ENCODE data around the gene AVEN. TPM values are rescaled to one million over a fixed set of nuclear protein-coding genes. Genes with fewer than 3 reads are reported as not detected.

Gene AVEN, protein sequence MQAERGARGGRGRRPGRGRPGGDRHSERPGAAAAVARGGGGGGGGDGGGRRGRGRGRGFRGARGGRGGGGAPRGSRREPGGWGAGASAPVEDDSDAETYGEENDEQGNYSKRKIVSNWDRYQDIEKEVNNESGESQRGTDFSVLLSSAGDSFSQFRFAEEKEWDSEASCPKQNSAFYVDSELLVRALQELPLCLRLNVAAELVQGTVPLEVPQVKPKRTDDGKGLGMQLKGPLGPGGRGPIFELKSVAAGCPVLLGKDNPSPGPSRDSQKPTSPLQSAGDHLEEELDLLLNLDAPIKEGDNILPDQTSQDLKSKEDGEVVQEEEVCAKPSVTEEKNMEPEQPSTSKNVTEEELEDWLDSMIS
- 16.2 TPM for total RNA-seq

DNA sequence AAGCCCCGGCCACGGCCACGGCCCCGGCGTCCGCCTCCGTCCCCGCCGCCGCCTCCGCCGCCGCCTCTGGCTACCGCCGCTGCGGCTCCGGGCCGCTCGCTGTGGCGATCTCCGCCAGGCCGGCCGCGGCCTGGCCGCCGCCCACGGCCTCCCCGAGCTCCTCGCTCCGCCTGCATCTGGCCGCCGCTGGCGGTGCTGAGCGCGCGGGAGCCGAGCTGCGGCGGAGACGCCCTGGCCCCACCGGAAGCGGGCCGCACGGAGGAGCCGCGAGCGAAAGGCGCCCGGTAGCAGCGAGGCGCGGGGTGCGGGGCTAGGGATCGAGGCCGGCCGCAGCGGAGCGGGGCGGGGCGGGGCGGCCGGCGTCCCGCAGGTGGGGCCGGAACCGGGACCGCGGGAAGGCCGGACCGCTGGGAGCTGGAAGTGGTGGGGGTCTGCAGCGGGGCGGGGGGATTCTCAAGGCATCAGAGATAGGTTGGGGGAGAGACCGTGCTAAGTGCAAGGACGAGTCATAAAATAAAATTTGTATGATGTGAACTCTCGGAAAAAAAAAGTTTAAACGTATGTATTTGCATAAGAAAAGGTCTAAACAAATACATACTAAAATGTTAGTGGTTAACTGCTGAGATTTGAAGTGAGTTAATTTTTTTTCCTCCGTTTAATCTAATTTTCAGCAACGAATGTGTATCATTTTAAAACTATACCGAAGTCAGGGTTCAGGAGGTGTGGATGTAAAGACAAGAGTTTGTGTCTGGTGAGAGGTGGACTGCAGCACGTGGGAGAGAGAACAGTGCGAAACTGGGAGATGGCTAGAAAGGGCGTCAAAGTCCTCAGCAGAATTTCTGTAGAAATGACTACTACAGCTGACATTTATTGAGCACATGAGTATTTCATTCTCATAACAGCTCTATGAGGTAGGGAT, at the start of gene AVEN:
TSS of gene AVEN (minus strand) at position 334 of the 919 bp plus-strand sequence. CDS start at position 176, 158 bp downstream.
- Histone ChIP-seq H3K9me3 (ENCODE audit: control insufficient read depth in 3 of 3, low read length in 3 of 3) (no peaks in the 10 kb centered on the region), H3K27ac (ENCODE audit: low read depth, low read length) (peak within 1 kb of the TSS; percentile 82), H3K36me3 (ENCODE audit: control insufficient read depth in 3 of 3, insufficient read depth in 3 of 3, low read length in 3 of 3) (no peaks in the 10 kb centered on the region), H3K4me3 (ENCODE audit: low read length in 3 of 3) (peak within 1 kb of the TSS; percentile 78 to 97 (median 95)), H3K4me1 (ENCODE audit: control insufficient read depth in 3 of 3, insufficient read depth in 3 of 3, low read length in 3 of 3) (peaks cover 5 to 10% (median 7%) of the 10 kb centered on the region in 3 donors), H3K27me3 (ENCODE audit: control insufficient read depth in 3 of 3, insufficient read depth in 3 of 3, low read length in 3 of 3) (no peaks in the 10 kb centered on the region), H3K9ac (ENCODE audit: low read depth in 1 of 3, low read length in 3 of 3) (peak within 1 kb of the TSS; percentile 88 to 97 (median 95))

DNA sequence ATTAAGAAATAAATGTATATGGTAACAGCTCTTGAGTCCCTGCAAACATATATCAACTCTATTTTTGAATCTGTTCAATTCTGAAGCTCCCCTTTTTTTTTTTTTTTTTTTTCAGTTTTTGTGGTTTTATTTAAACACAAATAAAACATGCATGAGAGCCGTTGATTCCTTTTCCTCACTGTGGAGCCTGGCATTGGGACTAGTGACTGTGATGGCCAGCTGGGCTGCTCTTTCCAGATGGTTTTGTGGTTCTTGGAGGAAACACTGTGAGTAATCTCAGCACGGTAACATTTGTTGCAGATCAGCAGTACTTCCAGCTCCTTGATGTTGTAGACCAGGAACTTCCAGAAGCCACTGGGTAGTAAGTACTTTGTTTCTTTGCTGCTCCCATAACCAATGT, 46.7 kb upstream of the AVEN start:
- Histone ChIP-seq H3K27ac (ENCODE audit: low read depth, low read length) (no peak overlapping the region), H3K9ac (ENCODE audit: low read depth in 1 of 3, low read length in 3 of 3) (no peak overlapping the region), H3K9me3 (ENCODE audit: control insufficient read depth in 3 of 3, low read length in 3 of 3) (no peaks in the 10 kb centered on the region), H3K36me3 (ENCODE audit: control insufficient read depth in 3 of 3, insufficient read depth in 3 of 3, low read length in 3 of 3) (peaks cover 4 to 36% (median 27%) of the 10 kb centered on the region in 3 donors), H3K27me3 (ENCODE audit: control insufficient read depth in 3 of 3, insufficient read depth in 3 of 3, low read length in 3 of 3) (no peaks in the 10 kb centered on the region), H3K4me1 (ENCODE audit: control insufficient read depth in 3 of 3, insufficient read depth in 3 of 3, low read length in 3 of 3) (peaks cover 0 to 4% (median 0%) of the 10 kb centered on the region in 3 donors), H3K4me3 (ENCODE audit: low read length in 3 of 3) (no peak overlapping the region)

DNA sequence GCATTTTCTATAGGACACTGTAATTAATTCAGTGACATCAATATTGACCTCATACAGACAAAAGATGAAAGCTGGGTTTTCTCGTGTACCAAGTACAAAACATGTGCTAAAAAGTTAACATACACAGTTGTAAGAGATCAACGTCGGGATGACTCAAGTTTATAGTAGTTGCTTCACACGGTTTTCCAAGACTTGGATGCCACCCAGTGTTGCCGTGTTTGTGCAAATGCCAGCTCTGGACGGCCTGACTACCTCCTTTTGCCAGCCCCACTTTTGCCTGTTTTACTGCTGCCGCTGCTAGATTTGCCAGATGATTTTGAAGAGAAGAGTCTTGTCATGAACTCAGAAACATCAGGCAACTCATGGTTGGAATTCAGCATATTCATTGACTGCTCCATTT, 45.1 kb upstream of the AVEN start:
- H3K27ac ChIP-seq (ENCODE audit: low read depth, low read length) = no peak overlapping the region
- H3K36me3 ChIP-seq (ENCODE audit: control insufficient read depth in 3 of 3, insufficient read depth in 3 of 3, low read length in 3 of 3) = peaks cover 4 to 32% (median 21%) of the 10 kb centered on the region in 3 donors

DNA sequence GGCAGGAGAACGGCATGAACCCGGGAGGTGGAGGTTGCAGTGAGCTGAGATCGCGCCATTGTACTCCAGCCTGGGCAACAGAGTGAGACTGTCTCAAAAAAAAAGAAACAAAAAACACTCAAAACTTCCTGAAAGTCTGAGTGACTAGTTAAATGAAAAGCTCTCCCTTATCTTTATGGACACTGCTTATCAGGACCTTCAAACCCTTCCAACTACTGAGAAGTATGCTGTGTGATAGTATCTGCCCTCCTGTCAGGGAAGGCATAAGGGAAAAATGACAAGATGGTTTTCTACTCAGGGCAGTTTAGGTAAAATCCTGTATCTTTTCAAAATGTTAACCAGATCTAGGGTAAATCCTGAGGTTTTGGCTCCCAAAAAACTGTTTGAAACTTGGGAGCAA, 40.9 kb upstream of the AVEN start:
- Histone ChIP-seq H3K4me3 (ENCODE audit: low read length in 3 of 3) (no peak overlapping the region), H3K9me3 (ENCODE audit: control insufficient read depth in 3 of 3, low read length in 3 of 3) (no peaks in the 10 kb centered on the region), H3K27ac (ENCODE audit: low read depth, low read length) (no peak overlapping the region), H3K27me3 (ENCODE audit: control insufficient read depth in 3 of 3, insufficient read depth in 3 of 3, low read length in 3 of 3) (no peaks in the 10 kb centered on the region), H3K4me1 (ENCODE audit: control insufficient read depth in 3 of 3, insufficient read depth in 3 of 3, low read length in 3 of 3) (peaks cover 0 to 4% (median 0%) of the 10 kb centered on the region in 3 donors), H3K9ac (ENCODE audit: low read depth in 1 of 3, low read length in 3 of 3) (no peak overlapping the region), H3K36me3 (ENCODE audit: control insufficient read depth in 3 of 3, insufficient read depth in 3 of 3, low read length in 3 of 3) (peaks cover 0 to 14% (median 7%) of the 10 kb centered on the region in 3 donors)

More for the DNA sequence above, 45.1 kb upstream of the AVEN start:
- Histone ChIP-seq H3K4me3 (ENCODE audit: low read length in 3 of 3) (no peak overlapping the region), H3K9ac (ENCODE audit: low read depth in 1 of 3, low read length in 3 of 3) (no peak overlapping the region), H3K27me3 (ENCODE audit: control insufficient read depth in 3 of 3, insufficient read depth in 3 of 3, low read length in 3 of 3) (no peaks in the 10 kb centered on the region), H3K4me1 (ENCODE audit: control insufficient read depth in 3 of 3, insufficient read depth in 3 of 3, low read length in 3 of 3) (peaks cover 0 to 4% (median 0%) of the 10 kb centered on the region in 3 donors), H3K9me3 (ENCODE audit: control insufficient read depth in 3 of 3, low read length in 3 of 3) (no peaks in the 10 kb centered on the region)

DNA sequence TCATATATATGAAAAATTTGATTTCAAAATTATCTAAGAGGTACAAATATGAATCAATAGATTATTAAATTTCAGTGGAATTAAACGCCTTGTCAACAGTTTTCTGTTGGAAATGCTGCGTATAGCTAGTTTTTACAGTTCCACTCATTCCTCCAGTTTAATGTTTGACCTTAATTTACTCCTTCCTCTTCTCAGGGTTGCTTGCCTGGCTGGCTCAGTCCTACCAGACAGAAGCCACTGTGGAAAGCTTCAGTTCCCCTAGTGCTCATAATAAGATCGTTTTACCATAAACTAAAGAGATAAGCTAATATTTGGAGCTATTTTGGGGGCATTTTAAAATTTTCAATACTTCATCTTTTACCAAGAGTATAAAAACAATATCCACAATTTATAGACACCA, 39.9 kb upstream of the AVEN start:
- Histone ChIP-seq H3K36me3 (ENCODE audit: control insufficient read depth in 3 of 3, insufficient read depth in 3 of 3, low read length in 3 of 3) (peaks cover 0 to 8% (median under 1%) of the 10 kb centered on the region in 3 donors), H3K4me3 (ENCODE audit: low read length in 3 of 3) (no peak overlapping the region), H3K27me3 (ENCODE audit: control insufficient read depth in 3 of 3, insufficient read depth in 3 of 3, low read length in 3 of 3) (no peaks in the 10 kb centered on the region), H3K4me1 (ENCODE audit: control insufficient read depth in 3 of 3, insufficient read depth in 3 of 3, low read length in 3 of 3) (no peaks in the 10 kb centered on the region), H3K27ac (ENCODE audit: low read depth, low read length) (no peak overlapping the region), H3K9me3 (ENCODE audit: control insufficient read depth in 3 of 3, low read length in 3 of 3) (no peaks in the 10 kb centered on the region), H3K9ac (ENCODE audit: low read depth in 1 of 3, low read length in 3 of 3) (no peak overlapping the region)

DNA sequence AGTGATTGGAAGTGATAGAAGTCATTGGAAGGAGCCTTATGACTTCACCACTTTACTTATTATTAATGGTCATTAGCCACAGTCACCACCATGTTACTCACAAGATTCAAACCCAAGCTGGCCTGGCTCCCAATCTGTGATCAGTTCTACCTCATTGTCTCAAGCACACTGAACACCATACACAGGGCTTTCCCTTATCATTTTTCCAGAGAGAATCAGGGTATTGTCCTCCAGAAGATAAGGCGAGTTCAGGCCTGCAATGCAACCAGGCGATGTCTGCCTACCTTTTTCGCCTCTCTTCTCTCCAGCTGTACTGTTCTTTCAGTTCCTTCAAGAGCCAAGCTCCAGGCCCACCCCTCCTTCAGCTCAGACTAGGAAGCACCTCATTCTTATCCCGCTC, 37.8 kb upstream of the AVEN start:
- no peaks in the 10 kb centered on the region for H3K4me1 ChIP-seq (ENCODE audit: control insufficient read depth in 3 of 3, insufficient read depth in 3 of 3, low read length in 3 of 3)
- H3K27me3 ChIP-seq (ENCODE audit: control insufficient read depth in 3 of 3, insufficient read depth in 3 of 3, low read length in 3 of 3) = no peaks in the 10 kb centered on the region
- H3K27ac ChIP-seq (ENCODE audit: low read depth, low read length) = no peak overlapping the region
- no peak overlapping the region for H3K9ac ChIP-seq (ENCODE audit: low read depth in 1 of 3, low read length in 3 of 3)
- no peak overlapping the region for H3K4me3 ChIP-seq (ENCODE audit: low read length in 3 of 3)
- H3K36me3 ChIP-seq (ENCODE audit: control insufficient read depth in 3 of 3, insufficient read depth in 3 of 3, low read length in 3 of 3) = no peaks in the 10 kb centered on the region
- H3K9me3 ChIP-seq (ENCODE audit: control insufficient read depth in 3 of 3, low read length in 3 of 3) = no peaks in the 10 kb centered on the region

DNA sequence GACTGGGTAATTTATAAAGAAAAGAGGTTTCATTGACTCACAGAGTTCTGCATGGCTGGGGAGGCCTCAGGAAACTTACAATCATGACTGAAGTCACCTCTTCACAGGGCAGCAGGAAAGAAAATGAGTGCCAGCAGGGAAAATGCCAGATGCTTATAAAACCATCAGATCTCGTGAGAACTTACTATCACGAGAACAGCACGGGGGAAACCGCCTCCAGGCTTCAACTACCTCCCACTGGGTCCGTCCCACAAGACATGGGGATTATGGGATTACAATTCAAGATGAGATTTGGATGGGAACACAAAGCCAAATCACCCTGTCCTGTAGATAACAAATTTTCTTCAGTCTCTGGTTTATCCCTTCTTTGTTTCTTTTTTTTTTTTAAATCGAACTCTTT, 31.0 kb upstream of the AVEN start:
- Histone ChIP-seq H3K36me3 (ENCODE audit: control insufficient read depth in 3 of 3, insufficient read depth in 3 of 3, low read length in 3 of 3) (no peaks in the 10 kb centered on the region), H3K4me3 (ENCODE audit: low read length in 3 of 3) (no peak overlapping the region)

DNA sequence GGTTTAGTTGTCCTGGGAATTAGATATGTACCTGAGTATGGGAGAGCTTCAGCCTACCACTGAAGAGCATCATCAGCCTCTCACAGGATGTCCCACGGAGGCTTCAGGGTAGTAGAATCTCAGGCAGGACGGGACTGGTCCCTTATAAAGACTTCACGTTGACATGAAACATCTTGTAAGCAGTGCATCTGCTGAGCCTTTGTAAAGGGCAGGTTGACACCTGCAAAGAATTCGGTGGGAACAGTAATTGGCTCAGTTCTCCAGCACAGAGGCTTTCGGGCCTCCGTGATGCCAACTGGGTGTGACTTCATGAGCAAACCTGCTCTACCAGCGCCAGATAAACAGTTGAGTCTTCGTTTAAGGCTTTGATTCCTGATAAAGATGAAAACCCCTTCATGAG, 26.9 kb upstream of the AVEN start:
- H3K9me3 ChIP-seq (ENCODE audit: control insufficient read depth in 3 of 3, low read length in 3 of 3) = no peaks in the 10 kb centered on the region
- no peaks in the 10 kb centered on the region for H3K4me1 ChIP-seq (ENCODE audit: control insufficient read depth in 3 of 3, insufficient read depth in 3 of 3, low read length in 3 of 3)
- no peak overlapping the region for H3K27ac ChIP-seq (ENCODE audit: low read depth, low read length)
- H3K9ac ChIP-seq (ENCODE audit: low read depth in 1 of 3, low read length in 3 of 3) = no peak overlapping the region
- H3K4me3 ChIP-seq (ENCODE audit: low read length in 3 of 3) = no peak overlapping the region
- H3K36me3 ChIP-seq (ENCODE audit: control insufficient read depth in 3 of 3, insufficient read depth in 3 of 3, low read length in 3 of 3) = no peaks in the 10 kb centered on the region
- no peaks in the 10 kb centered on the region for H3K27me3 ChIP-seq (ENCODE audit: control insufficient read depth in 3 of 3, insufficient read depth in 3 of 3, low read length in 3 of 3)

More for the DNA sequence above, 31.0 kb upstream of the AVEN start:
- Histone ChIP-seq H3K27me3 (ENCODE audit: control insufficient read depth in 3 of 3, insufficient read depth in 3 of 3, low read length in 3 of 3) (no peaks in the 10 kb centered on the region), H3K9ac (ENCODE audit: low read depth in 1 of 3, low read length in 3 of 3) (no peak overlapping the region), H3K9me3 (ENCODE audit: control insufficient read depth in 3 of 3, low read length in 3 of 3) (no peaks in the 10 kb centered on the region), H3K27ac (ENCODE audit: low read depth, low read length) (no peak overlapping the region), H3K4me1 (ENCODE audit: control insufficient read depth in 3 of 3, insufficient read depth in 3 of 3, low read length in 3 of 3) (no peaks in the 10 kb centered on the region)

DNA sequence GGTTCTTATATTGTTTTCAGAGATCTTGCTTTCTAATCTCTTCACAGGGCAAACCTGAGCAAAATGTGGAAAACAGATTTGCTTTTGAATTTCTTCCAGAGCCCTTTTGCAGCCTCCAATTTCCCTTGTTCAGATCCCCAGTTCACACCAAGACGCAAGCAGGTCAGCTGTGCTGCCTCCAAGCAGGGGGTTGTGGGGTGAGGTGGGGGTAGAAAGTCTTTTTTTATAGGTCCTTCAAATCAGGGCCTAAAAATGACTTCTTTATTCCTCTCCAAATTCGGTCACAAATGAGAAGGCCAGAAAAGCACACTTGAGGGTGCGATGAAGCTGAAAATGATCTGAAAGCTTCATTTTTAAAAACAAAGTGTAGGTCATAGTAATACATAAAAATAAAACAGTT, 26.3 kb upstream of the AVEN start:
- H3K27me3 ChIP-seq (ENCODE audit: control insufficient read depth in 3 of 3, insufficient read depth in 3 of 3, low read length in 3 of 3) = no peaks in the 10 kb centered on the region
- no peak overlapping the region for H3K9ac ChIP-seq (ENCODE audit: low read depth in 1 of 3, low read length in 3 of 3)
- H3K4me3 ChIP-seq (ENCODE audit: low read length in 3 of 3) = no peak overlapping the region
- H3K27ac ChIP-seq (ENCODE audit: low read depth, low read length) = no peak overlapping the region
- H3K36me3 ChIP-seq (ENCODE audit: control insufficient read depth in 3 of 3, insufficient read depth in 3 of 3, low read length in 3 of 3) = no peaks in the 10 kb centered on the region
- no peaks in the 10 kb centered on the region for H3K9me3 ChIP-seq (ENCODE audit: control insufficient read depth in 3 of 3, low read length in 3 of 3)
- H3K4me1 ChIP-seq (ENCODE audit: control insufficient read depth in 3 of 3, insufficient read depth in 3 of 3, low read length in 3 of 3) = no peaks in the 10 kb centered on the region

DNA sequence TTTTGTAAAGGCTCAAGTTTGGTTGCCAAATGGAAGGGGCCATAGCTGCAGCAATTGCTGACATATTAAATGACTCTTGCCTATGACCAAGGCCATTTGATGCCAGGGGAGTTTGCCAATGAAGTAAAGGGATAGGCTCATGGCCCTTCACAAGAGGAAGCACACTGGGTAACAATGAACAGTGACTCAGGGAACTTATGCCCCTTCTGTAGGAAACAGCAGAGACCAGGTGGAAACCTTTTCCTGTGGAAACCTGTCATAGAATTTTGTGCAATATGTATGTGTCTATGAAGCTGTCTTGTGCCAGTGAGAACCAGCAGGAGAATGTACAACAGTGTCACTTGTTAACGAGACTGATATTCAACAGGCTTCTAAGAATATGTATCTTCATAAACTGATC, 25.4 kb upstream of the AVEN start:
- no peaks in the 10 kb centered on the region for H3K4me1 ChIP-seq (ENCODE audit: control insufficient read depth in 3 of 3, insufficient read depth in 3 of 3, low read length in 3 of 3)
- H3K4me3 ChIP-seq (ENCODE audit: low read length in 3 of 3) = no peak overlapping the region
- H3K27me3 ChIP-seq (ENCODE audit: control insufficient read depth in 3 of 3, insufficient read depth in 3 of 3, low read length in 3 of 3) = no peaks in the 10 kb centered on the region
- no peak overlapping the region for H3K9ac ChIP-seq (ENCODE audit: low read depth in 1 of 3, low read length in 3 of 3)
- H3K9me3 ChIP-seq (ENCODE audit: control insufficient read depth in 3 of 3, low read length in 3 of 3) = no peaks in the 10 kb centered on the region
- no peaks in the 10 kb centered on the region for H3K36me3 ChIP-seq (ENCODE audit: control insufficient read depth in 3 of 3, insufficient read depth in 3 of 3, low read length in 3 of 3)
- H3K27ac ChIP-seq (ENCODE audit: low read depth, low read length) = no peak overlapping the region
